A549 (cell line): ENCODE results near the gene MEF2A.

Source experiments
- CTCF ChIP-seq: fragments of >200 bp; sonication (Bioruptor Twin); formaldehyde crosslinking; IDR thresholded peaks from 3 replicates; pipeline ENCODE4 v1.5.1; 2016
- MAFK ChIP-seq: fragments of 450-650 bp; IDR thresholded peaks from 2 replicates; pipeline ENCODE4 v1.6.1; 2014; ENCODE audit not compliant: partially characterized antibody
- NR3C1 ChIP-seq: fragments of >200 bp; sonication (Bioruptor Twin); formaldehyde crosslinking; IDR thresholded peaks from 3 replicates; pipeline ENCODE4 v1.6.1; 2017
- POLR2A ChIP-seq: IDR thresholded peaks from 2 replicates; pipeline ENCODE4 v1.6.1; 2012; ENCODE audit warnings: mild to moderate bottlenecking, low read length
- POLR2AphosphoS2 ChIP-seq: conservative IDR thresholded peaks from 2 replicates; pipeline ENCODE4 v1.6.1; 2012; ENCODE audit warnings: low read length, improper control_type of control experiment, inconsistent platforms
- SMC3 ChIP-seq: fragments of >200 bp; sonication (Bioruptor Twin); formaldehyde crosslinking; IDR thresholded peaks from 3 replicates; pipeline ENCODE4 v1.6.1; 2018; ENCODE audit warnings: inconsistent platforms

- no peak for TF ChIP-seq NR3C1
- TF ChIP-seq CTCF: no peak
- TF ChIP-seq POLR2AphosphoS2: no peak
- no peak for TF ChIP-seq SMC3
- TF ChIP-seq MAFK: no peak
- no peak for TF ChIP-seq POLR2A
Measured at GRCh38 chr15:99613481-99613880, 47.7 kb downstream of the MEF2A start.
